Adipose tissue (tissue), 3 donors: Measurements from ENCODE around the gene LAMC2. TPM values are rescaled to one million over a fixed set of nuclear protein-coding genes. Genes with fewer than 3 reads are reported as not detected.

Experiments used
- H3K27ac ChIP-seq: one replicate; pipeline ENCODE4 v1.5.1; 2013; ENCODE audit warnings: low read depth, low read length
- WGBS, 3 donors: extraction: QIAGEN DNeasy Blood & Tissue Kit; methylation state at CpG; one replicate each; pipeline ENCODE4 v1.1.7; 2013; 5-methylcytosine and 5-hydroxymethylcytosine counted together
- polyA plus RNA-seq, 3 donors: library from polyadenylated mRNA; stranded (reverse); fragments of 200-250 nt; gene quantifications; one replicate each; pipeline ENCODE4 v1.2.3, GENCODE V29; 2013
- donor health status: healthy with polysubstance abuse.
- donor health status: Bipolar disorder and iron deficiency.
- donor health status: healthy.

The LAMC2 gene
- polyA plus RNA-seq, 3 donors: 2.0 to 3.8 (median 2.0) TPM

- no peak overlapping the region for H3K27ac ChIP-seq
- WGBS, 3 donors: 87 to 89% (median 89%) methylated on average over 3 of the region's 3 CpGs
These were observed 88.8 kb downstream of the LAMC2 start for GRCh38 chr1:183274836-183275235.

- H3K27ac ChIP-seq: no peak overlapping the region
- WGBS, 3 donors: 88 to 100% (median 93%) methylated on average over 3 of the region's 3 CpGs
These were observed 89.3 kb downstream of the LAMC2 start for GRCh38 chr1:183275322-183275721.

- no peak overlapping the region for H3K27ac ChIP-seq
- 83 to 86% (median 84%) methylated on average over 9 of the region's 9 CpGs for WGBS, 3 donors
These were observed 90.5 kb downstream of the LAMC2 start for GRCh38 chr1:183276386-183277080.

- WGBS, 3 donors: 51 to 63% (median 57%) methylated on average over 7 of the region's 7 CpGs
- H3K27ac ChIP-seq: no peak overlapping the region
These were observed 92.0 kb downstream of the LAMC2 start for GRCh38 chr1:183277821-183278738.

- 61 to 76% (median 66%) methylated on average over 12 of the region's 12 CpGs for WGBS, 3 donors
- no peak overlapping the region for H3K27ac ChIP-seq
These were observed 92.9 kb downstream of the LAMC2 start for GRCh38 chr1:183278739-183279591.

GRCh38 chr1:183279835-183280234 lies 93.8 kb downstream of the LAMC2 start:
- H3K27ac ChIP-seq: no peak overlapping the region
- WGBS, 3 donors: 49 to 88% (median 52%) methylated on average over 6 of the region's 6 CpGs

GRCh38 chr1:183281039-183281438 lies 95.0 kb downstream of the LAMC2 start:
- no peak overlapping the region for H3K27ac ChIP-seq
- 74 to 92% (median 84%) methylated on average over 2 of the region's 2 CpGs for whole genome bisulfite sequencing, 3 donors

- WGBS, 3 donors: 25 to 35% (median 26%) methylated on average over 11 to 12 of the region's 12 CpGs
- no peak overlapping the region for H3K27ac ChIP-seq
These were observed 95.6 kb downstream of the LAMC2 start for GRCh38 chr1:183281553-183282091.

GRCh38 chr1:183282101-183282855 lies 96.2 kb downstream of the LAMC2 start:
- WGBS, 3 donors: 49 to 84% (median 82%) methylated on average over 9 of the region's 9 CpGs
- H3K27ac ChIP-seq: no peak overlapping the region

GRCh38 chr1:183283286-183283685 lies 97.2 kb downstream of the LAMC2 start:
- WGBS, 3 donors: 61 to 78% (median 72%) methylated on average over 5 of the region's 5 CpGs
- no peak overlapping the region for H3K27ac ChIP-seq

GRCh38 chr1:183284086-183284485 lies 98.0 kb downstream of the LAMC2 start:
- 90 to 96% (median 95%) methylated on average over 5 of the region's 5 CpGs for WGBS, 3 donors

GRCh38 chr1:183285256-183285655 lies 99.2 kb downstream of the LAMC2 start:
- no peak overlapping the region for H3K27ac ChIP-seq
- WGBS, 3 donors: 96 to 100% (median 98%) methylated on average over 1 of the region's 1 CpG

More at GRCh38 chr1:183284086-183284485, 98.0 kb downstream of the LAMC2 start:
- no peak overlapping the region for H3K27ac ChIP-seq

- WGBS, 3 donors: 48 to 95% (median 80%) methylated on average over 4 of the region's 4 CpGs
- H3K27ac ChIP-seq: no peak overlapping the region
These were observed 99.7 kb downstream of the LAMC2 start for GRCh38 chr1:183285746-183286145.

GRCh38 chr1:183287191-183287675 lies 101.2 kb downstream of the LAMC2 start:
- WGBS, 3 donors: 39 to 53% (median 52%) methylated on average over 5 of the region's 5 CpGs
- H3K27ac ChIP-seq: no peak overlapping the region

- no peak overlapping the region for H3K27ac ChIP-seq
- 89 to 95% (median 94%) methylated on average over 2 of the region's 2 CpGs for WGBS, 3 donors
These were observed 102.5 kb downstream of the LAMC2 start for GRCh38 chr1:183288583-183288982.

GRCh38 chr1:183289051-183289496 lies 103.0 kb downstream of the LAMC2 start:
- H3K27ac ChIP-seq: no peak overlapping the region
- 89 to 93% (median 90%) methylated on average over 9 of the region's 9 CpGs for WGBS, 3 donors

GRCh38 chr1:183290628-183291027 lies 104.6 kb downstream of the LAMC2 start:
- H3K27ac ChIP-seq: no peak overlapping the region

More at GRCh38 chr1:183290628-183291027, 104.6 kb downstream of the LAMC2 start:
- 90 to 93% (median 92%) methylated on average over 6 of the region's 6 CpGs for WGBS, 3 donors
